ENCODE results near the gene SRC.

SRC gene

DNA sequence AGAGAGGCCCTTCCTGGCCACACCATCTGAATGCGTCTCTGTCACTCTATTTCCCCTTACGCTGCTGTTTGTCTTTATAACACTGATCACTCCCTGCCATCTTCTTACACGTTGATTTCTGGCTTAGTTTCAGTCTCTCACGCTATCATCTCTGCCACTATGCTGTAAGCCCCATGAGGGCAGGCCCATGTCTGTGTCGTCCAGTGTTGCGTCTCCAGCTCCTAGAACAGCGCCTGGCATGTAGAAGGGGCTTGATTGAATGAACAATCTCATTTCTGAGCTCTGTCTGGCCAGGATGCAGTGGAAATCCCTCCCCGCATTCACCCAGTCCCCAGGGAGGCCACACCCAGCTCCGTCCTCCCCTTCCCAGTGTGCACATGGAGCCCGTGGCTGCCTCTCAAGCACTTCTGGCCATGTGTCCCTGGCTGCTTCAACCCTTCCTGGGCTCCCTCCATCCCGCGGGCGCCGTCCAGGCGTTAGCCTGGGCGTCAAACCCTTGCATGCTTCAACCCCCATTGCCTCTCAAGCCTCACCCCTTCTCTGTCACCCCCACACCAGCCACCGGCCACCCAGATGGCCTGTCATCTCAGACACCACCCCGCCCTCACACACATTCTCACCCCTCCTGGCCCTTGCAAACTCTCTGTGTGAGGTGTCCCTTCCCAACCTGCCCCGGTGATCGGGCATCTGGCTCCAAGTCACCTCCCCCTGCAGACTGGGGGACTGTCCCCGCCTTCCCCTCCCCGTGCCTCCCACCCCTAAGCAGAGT is 71.1 kb downstream of the SRC start:
- DNase-seq = no peak

- no peak for DNase-seq
Measured at GRCh38 chr20:37417617-37418467, 71.9 kb downstream of the SRC start.

DNA sequence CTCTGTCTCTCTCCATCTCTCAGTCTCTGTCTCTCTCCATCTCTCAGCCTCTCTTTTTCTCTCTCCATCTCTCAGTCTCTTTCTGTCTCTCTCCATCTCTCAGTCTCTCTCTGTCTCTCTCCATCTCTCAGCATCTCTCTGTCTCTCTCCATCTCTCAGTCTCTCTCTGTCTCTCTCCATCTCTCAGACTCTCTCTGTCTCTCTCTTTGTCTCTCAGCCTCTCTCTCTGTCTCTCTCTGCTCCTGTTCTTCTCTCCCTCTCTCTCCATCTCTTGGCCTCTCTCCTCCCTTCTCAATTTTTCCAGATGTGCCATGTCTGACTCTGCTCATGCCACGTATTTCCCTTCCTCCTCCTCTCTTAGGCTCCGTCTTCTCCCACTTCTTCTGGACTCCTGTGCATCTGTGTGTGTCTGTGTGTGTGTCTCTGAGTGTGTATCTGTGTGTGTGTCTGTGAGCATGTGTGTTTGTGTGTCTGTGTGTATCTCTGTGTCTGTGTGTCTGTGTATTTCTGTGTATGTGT is 72.7 kb downstream of the SRC start:
- DNase-seq = no peak

GRCh38 chr20:37419307-37419706 is 73.4 kb downstream of the SRC start:
- no peak for DNase-seq

GRCh38 chr20:37419774-37420542 is 74.0 kb downstream of the SRC start:
- no peak for DNase-seq

DNA sequence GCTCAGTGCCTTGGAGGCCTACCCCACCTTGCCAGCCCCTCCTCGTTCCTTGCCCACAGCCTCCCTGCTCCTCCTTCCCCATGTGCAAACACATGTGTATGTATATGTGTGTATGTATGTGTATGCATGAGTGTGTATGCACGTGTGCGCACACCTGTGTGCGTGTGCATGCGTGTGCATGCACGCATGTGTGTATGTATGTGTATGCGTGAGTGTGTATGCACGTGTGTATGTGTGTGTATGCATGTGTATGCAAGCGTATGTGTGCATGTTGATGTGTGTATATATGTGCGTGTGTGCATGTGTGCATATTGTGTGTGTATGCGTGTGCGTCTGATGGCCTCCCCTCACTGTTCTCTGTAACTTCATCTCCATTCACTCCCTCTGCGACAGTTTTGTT is 74.7 kb downstream of the SRC start:
- no peak for DNase-seq

GRCh38 chr20:37421060-37421905 is 75.3 kb downstream of the SRC start:
- DNase-seq = no peak

DNA sequence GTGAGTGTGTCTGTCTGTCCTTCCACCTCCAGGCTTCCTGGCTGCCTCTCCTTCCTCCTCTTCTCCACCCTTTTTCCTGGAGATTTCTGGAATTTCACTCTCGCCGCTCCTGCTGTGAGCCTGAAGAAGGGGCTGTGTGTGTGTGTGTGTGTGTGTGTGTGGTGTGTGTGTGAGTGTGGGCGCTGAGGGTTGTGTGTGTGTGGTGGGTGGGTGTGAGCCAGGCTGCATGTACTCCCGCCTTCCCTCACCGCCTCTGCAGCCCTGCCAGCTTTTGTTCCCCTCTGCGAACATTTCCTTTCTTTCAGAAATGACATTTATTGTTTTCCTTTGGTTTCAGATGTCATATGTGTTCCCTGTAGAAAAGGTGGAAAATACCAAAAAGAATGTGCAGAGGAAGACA is 76.0 kb downstream of the SRC start:
- no peak for DNase-seq

- no peak for DNase-seq
Measured at GRCh38 chr20:37422791-37423286, 76.9 kb downstream of the SRC start.

GRCh38 chr20:37423545-37423944 is 77.6 kb downstream of the SRC start:
- no peak for DNase-seq

DNA sequence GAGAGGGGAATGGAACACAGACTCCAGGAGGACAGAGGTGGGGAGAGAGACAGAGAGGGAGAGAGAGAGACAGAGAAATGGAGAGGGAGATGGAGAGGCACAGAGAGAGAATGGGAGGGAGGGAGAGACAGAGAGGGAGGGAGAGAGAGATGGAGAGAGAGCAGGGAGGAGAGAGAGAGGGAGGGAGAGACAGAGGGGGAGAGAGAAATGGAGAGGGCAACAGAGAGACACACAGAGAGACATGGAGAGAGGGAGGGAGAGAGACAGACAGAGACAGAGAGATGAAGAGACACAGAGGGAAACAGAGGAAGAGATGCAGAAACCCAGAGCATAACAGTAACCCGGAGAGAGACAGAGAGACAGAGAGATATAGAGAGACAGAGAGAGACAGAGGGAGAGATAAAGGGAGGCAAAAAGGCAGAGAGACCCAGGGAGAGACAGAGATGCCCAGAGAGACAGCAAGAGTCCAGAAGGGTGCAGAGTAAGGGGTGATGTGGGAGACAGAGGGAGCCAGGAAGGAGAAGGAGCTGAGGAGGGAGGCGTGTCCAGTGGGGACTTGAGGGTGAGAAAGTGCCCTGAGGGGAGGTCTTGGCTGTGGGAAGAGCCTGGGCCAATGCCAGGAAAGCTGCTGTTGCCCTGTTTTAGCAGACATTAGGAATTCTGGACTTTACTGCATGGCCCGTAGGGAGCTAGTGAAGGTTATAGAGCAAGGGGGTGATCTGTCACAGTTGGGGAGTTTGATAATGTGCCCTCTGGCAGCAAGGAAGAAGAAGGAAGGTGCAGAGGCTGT is 78.3 kb downstream of the SRC start:
- DNase-seq = no peak

DNA sequence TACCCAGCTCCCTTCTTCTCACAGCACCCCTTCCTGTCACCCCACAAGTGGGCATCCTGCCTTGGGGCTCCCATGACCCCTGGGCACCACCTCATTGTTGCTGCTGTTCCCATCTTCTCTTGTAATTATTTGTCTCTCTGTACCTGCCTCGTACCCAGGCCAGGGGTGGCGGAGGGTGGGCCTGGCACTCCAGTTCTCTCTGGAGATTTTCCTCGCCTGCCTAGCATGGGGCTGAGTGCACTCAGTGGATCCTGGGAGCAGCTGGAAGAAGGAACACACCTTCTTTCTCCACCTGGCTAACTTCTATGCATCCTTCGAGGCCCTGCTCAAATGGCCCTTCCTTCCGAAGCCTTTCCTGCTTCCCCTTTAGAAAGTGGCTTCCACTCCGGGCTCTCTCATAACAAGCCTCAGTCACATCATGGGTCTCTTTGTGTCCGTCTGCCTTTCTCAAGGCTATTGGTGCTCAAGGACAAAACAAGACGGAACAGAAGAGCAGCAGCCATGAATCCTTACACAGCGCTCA is 79.2 kb downstream of the SRC start:
- DNase-seq = no peak

DNA sequence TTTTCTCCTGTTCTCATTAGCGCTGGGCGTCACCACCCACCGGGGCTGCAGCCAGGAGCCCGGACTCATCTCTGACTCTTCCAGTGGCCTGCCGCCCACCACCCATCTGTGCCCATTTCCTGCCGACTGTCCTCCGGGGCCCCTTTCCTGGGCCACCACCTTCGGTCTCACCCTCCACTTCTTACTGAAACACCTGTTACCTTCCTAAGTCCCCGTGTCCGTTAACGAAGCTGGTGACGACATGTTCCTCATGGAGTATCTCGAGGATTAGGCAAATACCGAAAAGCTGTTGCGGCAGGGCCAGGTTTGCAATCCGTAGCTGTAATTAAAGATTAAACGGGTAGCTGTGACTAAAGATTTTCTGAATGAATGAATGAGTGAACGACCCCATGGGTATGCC is 80.2 kb downstream of the SRC start:
- no peak for DNase-seq

GRCh38 chr20:37426978-37427377 is 81.0 kb downstream of the SRC start:
- no peak for DNase-seq

GRCh38 chr20:37430044-37430443 is 84.1 kb downstream of the SRC start:
- DNase-seq = no peak

DNA sequence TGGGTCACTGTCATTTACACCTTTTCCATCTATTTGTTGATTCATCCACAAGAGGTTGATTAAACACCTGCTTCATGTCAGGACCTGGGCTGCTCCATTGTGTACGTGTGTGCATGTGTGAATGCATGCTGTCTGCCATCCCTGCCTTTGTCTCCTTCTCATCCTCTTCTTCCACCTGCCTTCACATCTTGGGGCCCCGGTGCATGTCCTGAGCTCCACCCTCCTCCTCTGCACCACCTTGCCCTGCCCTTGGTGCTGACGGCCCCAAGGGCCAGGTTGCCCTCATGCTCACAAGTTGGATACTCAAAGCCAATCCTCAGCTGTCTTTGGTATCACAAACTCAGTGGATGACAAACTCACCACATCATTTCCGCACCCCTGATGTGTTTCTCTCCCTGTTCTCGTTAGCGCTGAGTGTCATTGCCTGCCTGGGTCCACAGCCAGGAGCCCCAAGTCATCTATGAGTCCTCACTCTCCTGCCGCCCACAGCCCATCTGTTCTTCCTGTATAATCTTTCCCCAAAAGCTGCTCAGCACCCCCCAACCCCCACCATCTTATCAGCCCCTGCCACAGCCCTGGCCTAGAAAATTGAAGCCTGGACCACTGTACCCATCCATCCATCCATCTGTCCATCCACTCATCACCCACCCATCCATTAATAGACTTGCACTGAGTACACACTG is 85.0 kb downstream of the SRC start:
- DNase-seq = no peak

- no peak for DNase-seq
Measured at GRCh38 chr20:37431786-37432185, 85.8 kb downstream of the SRC start.

- no peak for DNase-seq
Measured at GRCh38 chr20:37432606-37433005, 86.7 kb downstream of the SRC start.

DNA sequence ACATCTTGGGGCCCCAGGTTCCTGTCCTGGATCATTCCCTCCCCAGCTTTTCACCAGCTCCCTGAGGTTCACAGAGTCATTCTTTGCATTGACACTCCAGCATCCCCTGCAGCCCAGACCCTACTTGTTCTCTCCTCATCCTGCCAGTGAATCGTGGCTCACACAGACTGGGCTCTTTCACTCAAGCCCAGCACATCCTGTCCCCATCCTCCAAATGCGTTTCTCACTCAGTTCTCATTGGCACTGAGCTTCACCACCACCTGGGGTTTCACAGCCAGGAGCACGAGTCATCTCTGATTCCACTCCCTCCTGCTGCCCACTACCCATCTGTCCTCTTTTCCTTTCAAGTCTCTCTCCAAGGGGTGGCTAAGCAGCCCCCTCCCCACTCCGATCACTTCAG is 89.7 kb downstream of the SRC start:
- no peak for DNase-seq

- DNase-seq = no peak
Measured at GRCh38 chr20:37436527-37437186, 90.7 kb downstream of the SRC start.
